Measurements from ENCODE around the gene MRPS25.
"Not testable (repeated sequence)": the region's sequence is repeated elsewhere in the genome, so short reads cannot be mapped to it uniquely, and the experiment has no call there.

Gene MRPS25

GRCh38 chr3:15049584-15049983 lies 15.5 kb downstream of the MRPS25 start:
- DNase-seq (ENCODE audit: extremely low spot score, insufficient read length, low read depth) (no peak), FAIRE-seq (no peak)

DNA sequence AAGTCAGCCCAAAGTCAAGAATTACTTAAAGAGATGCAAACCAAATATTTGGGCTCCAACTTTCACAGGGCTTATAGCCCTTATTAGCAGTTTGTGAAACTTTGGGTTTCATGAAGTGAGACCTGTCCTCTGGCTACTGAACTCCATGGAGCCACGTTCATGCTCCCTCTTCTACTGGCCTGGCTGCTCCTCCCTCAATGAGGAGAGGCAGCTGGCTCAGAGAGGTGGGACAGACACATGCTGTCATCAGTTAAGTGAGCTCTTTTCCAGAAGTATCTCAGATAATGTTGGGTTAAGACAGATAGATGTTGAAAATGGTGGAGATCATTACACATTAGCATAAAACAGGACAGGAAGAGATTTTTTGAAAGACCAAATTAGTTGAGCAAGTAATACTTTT lies 19.4 kb downstream of the MRPS25 start:
- DNase-seq (ENCODE audit: extremely low spot score, insufficient read length, low read depth) = no peak
- FAIRE-seq = no peak

DNA sequence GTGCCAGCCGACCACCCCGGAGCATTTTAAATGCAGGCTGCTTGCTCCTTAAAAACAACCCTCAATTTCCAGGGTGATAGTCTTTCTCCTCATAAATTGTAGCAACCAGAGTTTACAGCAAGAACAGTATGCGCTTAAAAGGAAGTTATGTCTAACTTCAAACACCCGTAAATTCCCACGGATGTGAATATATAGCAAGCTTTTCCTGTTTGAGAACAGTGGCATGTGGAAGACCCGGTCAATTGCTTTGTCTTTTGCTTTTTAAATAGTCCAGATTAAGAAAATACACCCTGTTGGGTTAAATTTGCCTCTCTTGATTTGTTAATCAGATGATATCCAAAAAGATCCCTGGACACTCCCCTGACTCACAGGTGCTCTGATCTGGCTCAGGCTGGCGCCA lies 20.8 kb downstream of the MRPS25 start:
- FAIRE-seq = no peak
- DNase-seq (ENCODE audit: extremely low spot score, insufficient read length, low read depth) = no peak

DNA sequence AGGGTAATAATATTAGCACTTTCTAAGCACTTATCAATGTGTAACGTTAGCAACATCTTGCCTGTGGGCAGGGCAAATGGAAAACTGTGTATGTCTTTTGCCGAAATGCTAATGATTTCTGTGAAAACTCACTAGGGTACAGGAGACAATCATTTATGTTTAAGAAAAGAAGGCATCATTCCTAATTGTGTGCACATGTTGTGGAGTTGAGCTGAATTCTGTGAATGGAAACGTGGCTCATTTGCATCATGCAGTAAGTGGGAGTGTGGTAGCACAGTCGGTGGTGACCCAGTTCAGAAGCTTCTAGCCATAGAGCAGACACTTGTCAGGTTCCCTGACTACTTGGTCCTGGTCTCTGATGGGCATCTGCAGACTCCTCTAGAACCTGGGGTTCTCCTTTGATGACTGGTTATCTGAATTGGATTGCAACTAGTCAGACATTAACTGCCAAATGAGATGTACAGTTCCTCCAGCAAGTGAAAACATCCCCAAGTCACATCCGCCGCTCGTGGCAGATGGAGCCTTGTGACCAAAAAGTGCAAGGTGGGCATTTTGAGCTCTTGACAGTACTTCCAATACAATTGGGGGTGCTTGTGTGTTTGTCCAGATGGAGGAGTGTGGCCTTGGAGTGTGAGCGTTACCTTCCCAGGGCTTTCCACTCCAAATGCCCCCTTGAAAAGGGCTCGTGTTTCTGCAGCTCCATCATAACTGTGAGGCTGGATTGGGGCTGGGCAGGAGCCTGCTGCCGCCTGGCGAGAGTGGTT lies 21.5 kb downstream of the MRPS25 start:
- FAIRE-seq (no peak), DNase-seq (ENCODE audit: extremely low spot score, insufficient read length, low read depth) (no peak)

DNA sequence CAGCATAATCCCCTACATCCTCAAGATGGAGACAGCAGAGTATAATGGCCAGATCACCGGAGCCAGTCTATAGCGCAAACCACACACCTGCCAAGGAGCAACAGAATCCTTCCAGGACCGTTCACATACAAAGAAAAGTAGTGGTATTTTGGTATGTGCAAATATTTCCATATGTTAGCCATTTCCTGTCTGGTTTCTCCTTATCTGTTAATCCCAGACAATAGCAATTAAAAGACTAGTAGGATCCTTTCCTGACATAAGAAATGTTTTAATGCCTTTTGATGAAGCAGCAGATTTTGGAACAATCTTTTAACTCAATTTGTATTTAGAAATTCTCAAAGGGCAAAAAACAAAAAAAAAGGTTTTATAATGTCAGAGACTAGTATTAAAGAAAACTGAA lies 22.2 kb downstream of the MRPS25 start:
- DNase-seq (ENCODE audit: extremely low spot score, insufficient read length, low read depth) (no peak), FAIRE-seq (no peak)

GRCh38 chr3:15041950-15042349 lies 23.2 kb downstream of the MRPS25 start:
- FAIRE-seq (no peak), DNase-seq (ENCODE audit: extremely low spot score, insufficient read length, low read depth) (no peak)

GRCh38 chr3:15040844-15041243 lies 24.3 kb downstream of the MRPS25 start:
- DNase-seq (ENCODE audit: extremely low spot score, insufficient read length, low read depth) (no peak), FAIRE-seq (no peak)

GRCh38 chr3:15038306-15038705 lies 26.8 kb downstream of the MRPS25 start:
- FAIRE-seq (no peak), DNase-seq (ENCODE audit: extremely low spot score, insufficient read length, low read depth) (no peak)

DNA sequence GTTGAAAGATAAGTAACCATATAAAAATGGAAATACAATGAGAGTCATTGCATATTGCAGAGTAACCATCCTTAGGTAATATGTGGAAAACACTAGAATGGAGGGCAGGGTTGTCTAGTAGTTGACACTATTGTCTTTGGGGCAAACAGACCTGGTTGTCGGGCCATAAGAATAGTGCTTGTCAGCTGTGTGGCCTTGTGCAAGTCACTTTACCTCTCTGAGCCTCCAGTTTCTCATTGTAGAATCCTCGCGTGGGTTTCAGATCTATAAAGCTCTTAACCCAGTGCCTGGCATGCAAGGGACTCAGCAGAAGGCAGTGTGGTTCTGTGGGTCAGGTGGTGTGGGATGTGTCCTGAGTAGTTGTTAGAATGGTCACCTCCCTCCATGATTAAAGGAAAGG lies 32.0 kb downstream of the MRPS25 start:
- DNase-seq (ENCODE audit: extremely low spot score, insufficient read length, low read depth) = no peak
- no peak for FAIRE-seq

GRCh38 chr3:15032650-15033049 lies 32.5 kb downstream of the MRPS25 start:
- no peak for DNase-seq (ENCODE audit: extremely low spot score, insufficient read length, low read depth)
- FAIRE-seq = no peak

DNA sequence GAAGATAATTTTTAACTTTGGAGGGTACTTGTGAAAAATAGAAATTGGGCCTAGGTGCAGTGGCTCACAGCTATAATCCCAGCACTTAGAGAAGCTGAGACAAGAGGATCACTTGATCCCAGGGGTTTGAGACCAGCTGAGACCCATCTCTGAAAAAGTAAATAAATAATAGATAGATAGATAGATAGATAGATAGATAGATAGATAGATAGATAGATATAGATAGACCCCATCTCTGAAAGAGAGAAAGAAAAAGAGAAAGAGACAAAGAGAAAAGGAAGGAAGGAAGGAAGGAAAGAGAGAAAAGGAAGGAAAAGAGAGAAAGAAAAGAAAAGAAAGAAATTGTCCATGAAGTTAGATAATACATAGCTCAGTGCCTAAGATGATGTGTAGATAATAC lies 35.5 kb downstream of the MRPS25 start:
- DNase-seq (ENCODE audit: extremely low spot score, insufficient read length, low read depth) (no peak), FAIRE-seq (no peak)

DNA sequence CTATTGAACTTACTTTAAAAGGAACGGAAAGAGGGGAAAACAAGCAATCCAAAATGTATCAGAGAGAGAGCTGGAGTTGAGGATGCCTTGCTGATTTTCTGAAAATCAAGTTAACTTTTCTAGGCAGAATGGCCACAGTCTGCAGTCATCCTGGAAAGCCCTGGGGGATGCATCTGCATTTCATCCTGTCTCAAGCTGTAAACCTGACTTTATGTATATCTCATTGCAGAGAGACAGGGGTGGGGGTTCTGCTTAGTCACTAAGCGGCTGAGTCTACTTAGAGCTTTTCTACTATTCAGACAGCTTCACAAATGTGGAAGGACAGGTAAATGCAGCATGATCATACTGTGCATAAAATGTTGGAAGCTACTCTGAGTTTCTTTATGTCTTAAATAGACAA lies 41.4 kb downstream of the MRPS25 start:
- no peak for DNase-seq (ENCODE audit: extremely low spot score, insufficient read length, low read depth)
- no peak for FAIRE-seq

DNA sequence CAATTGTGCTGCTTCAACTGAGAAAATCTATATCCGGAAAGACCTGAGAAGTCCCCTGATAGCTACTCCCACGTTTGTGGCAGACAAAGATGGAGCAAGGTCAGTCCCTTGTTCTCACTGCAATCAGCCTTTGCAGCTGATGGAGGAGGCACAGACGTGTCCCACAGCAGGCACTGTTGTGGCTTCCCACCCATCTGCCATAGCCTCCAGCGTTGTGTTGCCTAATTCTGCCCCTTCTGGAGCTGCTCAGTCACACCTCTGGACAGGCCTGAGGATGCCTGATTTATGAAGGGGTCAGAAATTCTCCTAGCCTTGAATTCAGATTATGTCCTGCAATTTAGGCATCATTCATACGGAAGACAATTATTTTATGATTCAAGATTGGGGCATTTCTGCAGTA lies 41.9 kb downstream of the MRPS25 start:
- FAIRE-seq (no peak), DNase-seq (ENCODE audit: extremely low spot score, insufficient read length, low read depth) (no peak)

DNA sequence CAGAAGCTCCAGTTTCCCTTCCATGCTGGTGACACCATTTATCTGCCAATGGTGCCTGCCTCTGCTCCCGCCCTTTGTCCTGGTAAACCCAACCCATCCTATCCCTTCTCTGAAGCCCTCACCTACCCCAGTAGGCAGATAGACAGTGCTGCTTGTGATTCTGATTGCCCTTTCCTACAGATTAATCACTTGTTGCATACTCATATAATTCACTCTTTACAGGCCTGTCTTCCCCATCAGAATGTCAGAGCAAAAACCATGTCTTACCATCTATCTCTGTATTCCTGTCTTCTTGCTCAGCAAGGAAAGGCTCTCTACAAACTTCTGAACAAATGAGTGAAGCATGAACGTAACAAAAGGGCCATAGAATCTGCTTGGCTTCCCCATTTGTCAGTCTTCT lies 47.9 kb downstream of the MRPS25 start:
- FAIRE-seq = no peak
- DNase-seq (ENCODE audit: extremely low spot score, insufficient read length, low read depth) = no peak

GRCh38 chr3:15015456-15015855 lies 49.7 kb downstream of the MRPS25 start:
- DNase-seq (ENCODE audit: extremely low spot score, insufficient read length, low read depth) (no peak), FAIRE-seq (no peak)

DNA sequence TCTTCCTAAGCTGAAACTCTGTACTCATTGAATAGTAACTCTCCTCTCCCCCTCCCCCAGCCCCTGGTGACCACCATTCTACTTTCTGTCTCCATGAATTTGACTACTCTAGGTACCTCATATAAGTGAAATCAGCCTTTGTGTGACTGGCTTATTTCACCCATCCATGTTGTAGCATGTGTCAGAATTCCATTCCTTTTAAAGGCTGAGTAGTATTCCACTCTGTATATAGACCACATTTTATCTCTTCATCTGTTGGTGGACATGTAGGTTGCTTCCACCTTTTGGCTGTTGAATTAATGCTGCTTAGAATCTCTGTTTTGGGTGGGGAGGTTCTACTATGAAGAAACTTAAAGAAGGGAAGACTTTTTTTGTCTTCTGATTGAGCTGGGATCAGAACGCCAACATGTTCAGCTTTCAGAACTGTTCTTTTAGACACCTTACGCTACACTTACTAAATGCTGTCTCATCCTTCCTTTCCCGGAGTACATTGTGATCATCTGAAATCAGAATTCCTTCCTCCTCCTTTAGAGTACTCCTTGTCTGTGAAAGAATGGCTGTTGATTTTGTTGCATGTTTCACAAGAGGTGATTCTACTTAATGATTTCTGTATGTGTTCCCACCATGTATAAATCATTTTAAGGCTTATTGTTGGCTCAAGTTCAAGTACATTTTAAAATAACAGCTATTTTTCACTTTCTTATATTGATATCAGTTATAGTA lies 50.3 kb downstream of the MRPS25 start:
- FAIRE-seq (no peak), DNase-seq (ENCODE audit: extremely low spot score, insufficient read length, low read depth) (no peak)

DNA sequence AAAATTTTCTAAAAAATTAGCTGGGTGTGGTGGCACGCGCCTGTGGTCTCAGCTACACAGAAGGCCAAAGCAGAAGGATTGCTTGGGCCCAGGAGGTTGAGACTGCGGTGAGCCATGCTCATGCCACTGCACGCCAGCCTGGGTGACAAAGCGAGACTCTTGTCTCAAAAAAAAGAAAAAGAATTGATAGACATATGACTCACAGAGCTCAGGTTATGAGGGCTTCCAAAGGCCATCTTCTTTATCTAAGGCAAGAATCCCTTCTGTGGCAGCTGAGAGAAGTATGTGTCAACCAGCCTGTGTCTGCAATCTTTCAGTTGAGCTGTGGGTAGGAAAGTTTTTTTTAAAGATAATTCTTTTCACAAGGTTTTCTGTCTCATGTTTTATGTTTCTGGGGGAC lies 53.9 kb downstream of the MRPS25 start:
- FAIRE-seq (no peak), DNase-seq (ENCODE audit: extremely low spot score, insufficient read length, low read depth) (no peak)

DNA sequence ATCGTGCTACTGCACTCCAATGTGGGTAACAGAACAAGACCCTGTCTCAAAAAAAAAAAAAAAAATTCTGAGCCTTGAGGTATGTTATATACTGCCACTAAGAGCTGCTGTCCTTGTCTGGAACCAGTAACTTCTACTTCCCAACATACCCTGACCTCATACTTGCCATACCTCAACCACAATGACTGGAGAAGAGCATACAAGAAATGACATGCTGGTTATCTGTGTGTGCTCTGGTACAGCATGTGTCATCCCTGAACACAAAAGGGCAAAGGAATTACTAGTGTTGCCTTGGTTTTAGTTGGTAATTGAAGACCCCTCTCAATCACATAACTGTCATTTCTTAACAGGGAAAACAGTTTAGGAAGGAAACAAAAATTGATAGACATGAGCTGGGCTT lies 54.5 kb downstream of the MRPS25 start:
- FAIRE-seq = no peak
- no peak for DNase-seq (ENCODE audit: extremely low spot score, insufficient read length, low read depth)

- FAIRE-seq (no peak), DNase-seq (ENCODE audit: extremely low spot score, insufficient read length, low read depth) (no peak)
These were observed 55.9 kb downstream of the MRPS25 start for GRCh38 chr3:15009167-15009566.

- FAIRE-seq (no peak), DNase-seq (ENCODE audit: extremely low spot score, insufficient read length, low read depth) (no peak)
These were observed 57.4 kb downstream of the MRPS25 start for GRCh38 chr3:15007681-15008141.

GRCh38 chr3:14999182-14999581 lies 65.9 kb downstream of the MRPS25 start:
- DNase-seq (ENCODE audit: extremely low spot score, insufficient read length, low read depth); FAIRE-seq: not testable (repeated sequence)

Data from GM18507 (cell line).